Endothelial cell of umbilical vein (primary cell): ENCODE results near the gene POLE. TPM values are rescaled to one million over a fixed set of nuclear protein-coding genes. Genes with fewer than 3 reads are reported as not detected.
A peak's percentile ranks its signal among the peaks of the same experiment; 100 is the strongest.

Source experiments
- BruUV-seq: library from RNA; stranded (reverse); fragments of 400-500 nt; replicated peaks from 2 replicates; lab custom pipeline; 2021; lab: Mats Ljungman, UMichigan
- CTCF ChIA-PET: fragments of 300-600, 350-600 bp; sonication (Branson Sonifier 250); formaldehyde crosslinking; loops from one replicate; lab custom pipeline; 2021; ENCODE audit warnings: antibody characterized with exemption, inconsistent platforms; lab: Charles Lee
- POLR2A ChIA-PET: fragments of 300-600, 350-600 bp; sonication (Branson Sonifier 250); formaldehyde crosslinking; loops from one replicate; lab custom pipeline; 2021; ENCODE audit warnings: antibody characterized with exemption, inconsistent platforms; lab: Charles Lee
- DNase-seq: peaks from one replicate; pipeline ENCODE4 v3.0.0-alpha.2; 2011; ENCODE audit warnings: low read depth, low spot score
- FAIRE-seq: peaks from 2 replicates; lab custom pipeline; 2011; peaks lifted over from hg19 to GRCh38; lab: Jason Lieb, UNC
- H2AFZ ChIP-seq: 2 replicates; pipeline ENCODE4 v1.6.0; 2012; ENCODE audit warnings: low read depth, low read length, control low read depth, inconsistent platforms
- H3K27ac ChIP-seq: 2 replicates; pipeline ENCODE4 v1.5.1; 2011; ENCODE audit warnings: low read depth, mild to moderate bottlenecking, control low read depth, low read length, moderate library complexity; ENCODE audit not compliant: insufficient read depth
- H3K27me3 ChIP-seq, 2 experiments: 2 replicates each; pipeline versions ENCODE4 v1.6.0 to v1.6.1; 2011; ENCODE audit warnings: low read length in 2 of 2, mixed read lengths in 1 of 2; ENCODE audit not compliant: control insufficient read depth in 2 of 2, insufficient read depth in 2 of 2
- H3K36me3 ChIP-seq, 2 experiments: 2 replicates in 1 of 2; 3 replicates in 1 of 2; pipeline ENCODE4 v1.5.1; 2011; ENCODE audit warnings: low read length in 2 of 2, mild to moderate bottlenecking in 1 of 2, moderate library complexity in 1 of 2; ENCODE audit not compliant: control insufficient read depth in 2 of 2, insufficient read depth in 2 of 2; ENCODE audit errors: extremely low read depth in 1 of 2
- H3K4me1 ChIP-seq: 3 replicates; pipeline ENCODE4 v1.5.1; 2011; ENCODE audit warnings: mild to moderate bottlenecking, low read length; ENCODE audit not compliant: control insufficient read depth, insufficient read depth; ENCODE audit errors: extremely low read depth
- H3K4me2 ChIP-seq: 2 replicates; pipeline ENCODE4 v1.6.1; 2011; ENCODE audit warnings: low read length, control low read depth, mixed read lengths; ENCODE audit not compliant: insufficient read depth
- H3K4me3 ChIP-seq, 3 experiments: fragments of 200-600 bp in 1 of 3; sonication (generic), shearing (Covaris generic) in 1 of 3; replicated peaks in 1 of 3; 2 replicates each; pipeline ENCODE4 v1.5.1; 2011 to 2016; ENCODE audit warnings: control low read depth in 3 of 3, low read length in 3 of 3, mild to moderate bottlenecking in 2 of 3, inconsistent platforms in 1 of 3, low read depth in 1 of 3, moderate library complexity in 1 of 3; ENCODE audit not compliant: insufficient read depth in 1 of 3
- H3K79me2 ChIP-seq: 2 replicates; pipeline ENCODE4 v1.6.0; 2012; ENCODE audit warnings: low read length, inconsistent platforms; ENCODE audit not compliant: control insufficient read depth, insufficient read depth
- H3K9ac ChIP-seq: replicated peaks from 2 replicates; pipeline ENCODE3; 2011; ENCODE audit warnings: low read length, control low read depth; ENCODE audit not compliant: insufficient read depth; ENCODE audit errors: extremely low read depth
- H3K9me1 ChIP-seq: replicated peaks from 3 replicates; pipeline ENCODE4 v1.6.0; 2011; ENCODE audit warnings: mild to moderate bottlenecking, low read length; ENCODE audit not compliant: control insufficient read depth, insufficient read depth; ENCODE audit errors: extremely low read depth
- H3K9me3 ChIP-seq: replicated peaks from 2 replicates; pipeline ENCODE4 v1.5.1; 2012; ENCODE audit warnings: low read length, inconsistent platforms; ENCODE audit not compliant: control insufficient read depth, insufficient read depth
- H4K20me1 ChIP-seq: replicated peaks from 2 replicates; pipeline ENCODE3; 2011; ENCODE audit warnings: mild to moderate bottlenecking, low read length; ENCODE audit not compliant: control insufficient read depth, insufficient read depth; ENCODE audit errors: extremely low read depth
- CTCF ChIP-seq, 2 donors: IDR thresholded peaks; 1 replicate in 1 of 2; 2 replicates in 1 of 2; pipeline ENCODE4 v1.5.1; 2011; ENCODE audit warnings: low read length in 2 of 2, mild to moderate bottlenecking in 2 of 2, moderate library complexity in 2 of 2, control low read depth in 1 of 2, inconsistent platforms in 1 of 2, low read depth in 1 of 2; ENCODE audit not compliant: insufficient read depth in 1 of 2; ENCODE audit errors: extremely low read depth in 1 of 2
- EZH2 ChIP-seq: IDR thresholded peaks from 2 replicates; pipeline ENCODE4 v1.6.1; 2012; ENCODE audit warnings: borderline replicate concordance, low read depth, mild to moderate bottlenecking, moderate library complexity, low read length, inconsistent platforms; ENCODE audit not compliant: severe bottlenecking
- FOS ChIP-seq: IDR thresholded peaks from 2 replicates; pipeline ENCODE4 v1.6.1; 2011; ENCODE audit warnings: mild to moderate bottlenecking, low read length, moderate library complexity, borderline replicate concordance; ENCODE audit not compliant: insufficient read depth
- GATA2 ChIP-seq: IDR thresholded peaks from 2 replicates; pipeline ENCODE4 v1.7.0; 2011; ENCODE audit warnings: low read depth, mild to moderate bottlenecking, moderate library complexity, mixed read lengths, low read length; ENCODE audit not compliant: insufficient read length, insufficient read depth
- JUN ChIP-seq: IDR thresholded peaks from 2 replicates; pipeline ENCODE4 v1.6.1; 2011; ENCODE audit warnings: borderline replicate concordance, low read depth; ENCODE audit not compliant: insufficient read length, insufficient read depth
- MYC ChIP-seq: IDR thresholded peaks from one replicate; pipeline ENCODE4 v1.6.1; 2011; ENCODE audit warnings: mild to moderate bottlenecking, low read depth, low read length
- POLR2A ChIP-seq: IDR thresholded peaks from 2 replicates; pipeline ENCODE4 v1.6.1; 2012; ENCODE audit warnings: low read depth, mild to moderate bottlenecking, control low read depth, low read length
- POLR2AphosphoS5 ChIP-seq: IDR thresholded peaks from 2 replicates; pipeline ENCODE4 v1.6.1; 2012; ENCODE audit warnings: low read depth, mild to moderate bottlenecking, control low read depth, low read length, moderate library complexity; ENCODE audit not compliant: insufficient read depth
- dilution Hi-C: fragments of 300-500 bp; cut with MboI; formaldehyde crosslinking; loops from one replicate; pipeline ENCODE4 v1.15.0; 2019; ENCODE audit warnings: low sequenced_read_pairs; ENCODE audit not compliant: extremely low pct_ligation_motif_present
- intact Hi-C: fragments of 100-400 bp; cut with micrococcal nuclease; formaldehyde crosslinking; loops from one replicate; pipeline ENCODE4 v1.10.0; 2022
- polyA plus RNA-seq, 4 experiments: library from polyadenylated mRNA; depleted of rRNA in 3 of 4; stranded (reverse) in 3 of 4; unstranded in 1 of 4; fragments of >200 nt; gene quantifications; 2 replicates each; pipeline versions ENCODE4 v1.2.1 to v1.2.3, GENCODE V29; 2011 to 2012; ENCODE audit warnings: missing spikeins in 1 of 4
- total RNA-seq: library from RNA; stranded (reverse); gene quantifications from 2 replicates; pipeline ENCODE4 v1.2.3, GENCODE V29; 2021
- TF ChIP-seq, protein P1 (sequence below): IDR thresholded peaks from 2 replicates; pipeline ENCODE4 v1.6.1; 2011; ENCODE audit not compliant: insufficient read depth, insufficient read length

POLE gene
- total and polyA plus RNA-seq, 2 donors (not counting 3 experiments of a cell fraction or from before 2014, with no cell fraction given), result 22.9 to 82.7 TPM

- DNase-seq (peak; percentile 33), FAIRE-seq (no peak)
- intact Hi-C loops (no loop called here), dilution Hi-C loops (no loop called here)
- Histone ChIP-seq H3K27ac (no peak overlapping the region), H3K79me2 (no peaks in the 10 kb centered on the region), H4K20me1 (no peaks in the 10 kb centered on the region), H3K9me3 (no peaks in the 10 kb centered on the region), H3K4me1 (peaks cover 2% of the 10 kb centered on the region), H3K4me3 (no peak overlapping the region), H2AFZ (no peak overlapping the region), H3K9ac (no peak overlapping the region), H3K9me1 (no peaks in the 10 kb centered on the region), H3K27me3 (no peaks in the 10 kb centered on the region), H3K4me2 (no peak overlapping the region), H3K36me3 (peaks cover 3 to 20% of the 10 kb centered on the region in 2 experiments)
- ChIA-PET POLR2A (no interaction called here), CTCF (no interaction called here)
- no TSS peak for BruUV-seq
- TF ChIP-seq GATA2 (no peak), POLR2A (no peak), JUN (no peak), POLR2AphosphoS5 (no peak), FOS (no peak), CTCF (IDR thresholded peaks at IDR 0.05; ENCODE audit: extremely low read depth in 1 of 2, insufficient read depth in 1 of 2, low read depth in 1 of 2, low read length in 2 of 2) (no peak), MYC (no peak), EZH2 (no peak)
- TF ChIP-seq, protein P1, sequence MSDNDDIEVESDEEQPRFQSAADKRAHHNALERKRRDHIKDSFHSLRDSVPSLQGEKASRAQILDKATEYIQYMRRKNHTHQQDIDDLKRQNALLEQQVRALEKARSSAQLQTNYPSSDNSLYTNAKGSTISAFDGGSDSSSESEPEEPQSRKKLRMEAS, result no peak
Measured at GRCh38 chr12:132658149-132658894, 28.8 kb downstream of the POLE start.
